Hematopoietic multipotent progenitor cell treated with erythropoietin and hydrocortisone succinate and interleukin-3 and kit ligand, for 8 days (in vitro differentiated cells): Measurements from ENCODE around the gene WDR83.
A peak's percentile ranks its signal among the peaks of the same experiment; 100 is the strongest.
"Not testable (repeated sequence)": the region's sequence is repeated elsewhere in the genome, so short reads cannot be mapped to it uniquely, and the experiment has no call there.

Experiments
- DNase-seq: peaks from one replicate; pipeline ENCODE4 v3.0.0-alpha.2; 2015

Gene WDR83

DNA sequence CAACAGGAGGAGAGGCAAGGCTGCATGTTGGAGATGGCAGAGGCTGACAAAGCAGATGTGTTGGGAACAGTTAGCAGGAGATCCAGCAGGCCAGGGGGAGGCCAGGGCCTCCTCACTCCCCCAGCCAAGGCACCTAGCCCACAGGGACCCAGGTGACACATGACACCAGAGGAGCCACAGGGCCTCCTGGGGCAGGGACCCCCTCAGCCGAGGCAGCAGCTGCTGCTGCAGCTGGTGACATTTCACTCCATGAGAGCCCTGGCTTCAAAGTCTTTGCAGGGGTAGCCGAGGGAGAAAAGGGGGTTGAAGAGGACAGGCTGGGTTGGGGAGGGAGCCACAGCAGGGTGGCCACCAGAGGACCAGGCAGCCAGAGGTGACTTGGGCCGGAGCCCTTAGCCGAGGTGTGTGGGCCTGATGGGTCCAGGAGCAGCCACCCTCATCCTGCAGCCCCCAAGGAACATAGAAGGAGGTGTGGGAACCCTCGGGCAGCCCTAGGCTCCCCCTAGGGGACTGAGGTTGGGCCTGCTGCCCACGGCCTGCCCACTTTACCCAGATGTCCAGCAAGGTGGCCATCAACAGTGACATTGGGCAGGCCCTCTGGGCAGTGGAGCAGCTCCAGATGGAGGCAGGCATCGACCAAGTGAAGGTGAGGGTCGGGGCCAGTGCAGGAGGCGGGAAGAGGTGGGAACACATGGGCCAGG is 21.0 kb downstream of the WDR83 start, which contains the start of gene GNG14:
Gene GNG14 (plus strand): TSS at position 503 of the 701 bp plus-strand sequence. CDS start 51 bp downstream, at position 554.
- no peak for DNase-seq

DNA sequence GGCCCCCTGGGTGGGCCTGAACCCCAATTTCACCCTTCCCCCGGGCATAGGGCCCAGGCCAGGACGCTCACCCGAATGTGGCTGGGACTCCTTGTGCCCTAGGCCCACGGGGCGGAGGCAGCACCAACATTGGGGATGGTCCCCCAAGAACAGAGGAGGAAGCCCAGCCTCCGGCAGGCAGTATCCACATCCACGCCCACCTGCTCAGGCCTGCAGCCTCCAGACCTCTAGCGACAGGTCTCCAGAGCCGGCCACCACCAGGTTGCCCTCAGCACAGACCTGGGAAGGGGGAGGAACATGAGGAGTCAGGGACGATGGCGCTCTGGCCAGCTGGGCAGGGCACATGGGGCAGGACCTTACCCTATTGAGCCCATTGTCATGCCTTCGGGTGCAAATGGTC is 22.4 kb downstream of the WDR83 start:
- DNase-seq, result no peak

DNA sequence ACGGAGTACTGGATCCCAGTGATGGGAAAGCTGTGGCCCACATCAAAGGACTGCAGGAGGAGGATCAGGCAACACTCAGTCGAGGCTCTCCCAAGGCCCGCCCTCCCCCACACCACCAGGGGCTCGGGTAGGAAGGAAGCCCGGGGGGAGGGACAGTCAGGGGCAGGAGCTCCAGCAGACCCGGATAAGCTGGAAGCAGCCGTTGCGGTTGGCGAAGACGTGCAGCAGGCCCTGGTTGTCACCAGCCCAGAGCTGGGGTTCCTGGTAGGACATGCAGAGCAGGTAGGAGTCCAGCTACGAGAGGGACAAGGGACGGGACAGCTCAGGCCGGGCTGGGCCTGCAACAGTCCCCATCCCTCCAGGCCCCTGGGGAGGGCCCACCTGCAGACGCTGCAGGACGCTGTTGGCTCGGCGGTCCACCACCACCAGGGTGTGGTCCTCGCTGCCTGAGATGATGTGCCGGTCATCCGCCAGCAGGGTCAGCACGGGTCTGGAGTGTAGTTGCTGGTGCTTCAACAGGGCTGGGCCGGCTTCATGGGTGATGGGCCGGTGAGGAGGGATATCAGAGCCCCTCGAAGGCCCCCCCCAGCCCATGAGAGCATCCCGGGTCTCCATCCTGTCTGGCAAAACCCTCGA is 23.1 kb downstream of the WDR83 start:
- no peak for DNase-seq

DNA sequence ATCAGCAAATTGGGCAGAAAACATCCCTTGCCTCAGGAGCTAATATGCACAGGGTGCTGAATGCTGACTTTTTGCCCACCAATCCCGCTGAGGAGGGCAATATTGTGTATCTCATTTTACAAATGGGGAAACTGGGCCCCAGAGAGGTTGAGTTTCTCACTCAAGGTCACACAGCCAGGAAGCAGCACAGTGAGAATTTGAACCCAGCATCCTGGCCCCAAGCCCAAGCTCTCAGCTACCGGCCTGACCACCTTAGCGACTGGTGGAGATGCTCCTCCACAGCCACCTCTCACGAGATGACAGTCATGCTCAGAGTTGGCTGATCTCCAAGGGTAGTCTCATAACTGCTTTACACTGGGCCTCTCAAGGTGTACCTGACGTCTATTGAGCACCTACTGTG is 26.4 kb downstream of the WDR83 start:
- no peak for DNase-seq

DNA sequence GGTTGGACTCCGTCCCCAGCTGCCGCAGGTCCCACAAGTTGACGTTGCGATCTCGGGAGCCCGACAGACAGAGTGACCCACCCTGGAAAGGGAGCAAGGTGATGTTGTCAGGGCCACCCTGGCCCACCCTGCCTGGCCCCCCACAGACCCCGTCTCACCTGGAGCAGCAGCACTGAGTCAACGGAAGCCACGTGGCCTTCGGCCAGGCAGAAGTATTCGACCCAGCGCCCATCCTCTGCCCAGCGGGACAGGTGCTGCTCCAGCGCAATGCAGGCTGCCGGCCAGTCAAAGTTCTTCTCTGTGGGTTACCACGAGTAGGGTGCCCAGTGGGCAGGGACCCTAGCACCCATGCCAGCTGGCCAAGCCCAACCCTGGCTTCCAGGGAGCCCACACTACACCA is 28.0 kb downstream of the WDR83 start:
- DNase-seq, result no peak

DNA sequence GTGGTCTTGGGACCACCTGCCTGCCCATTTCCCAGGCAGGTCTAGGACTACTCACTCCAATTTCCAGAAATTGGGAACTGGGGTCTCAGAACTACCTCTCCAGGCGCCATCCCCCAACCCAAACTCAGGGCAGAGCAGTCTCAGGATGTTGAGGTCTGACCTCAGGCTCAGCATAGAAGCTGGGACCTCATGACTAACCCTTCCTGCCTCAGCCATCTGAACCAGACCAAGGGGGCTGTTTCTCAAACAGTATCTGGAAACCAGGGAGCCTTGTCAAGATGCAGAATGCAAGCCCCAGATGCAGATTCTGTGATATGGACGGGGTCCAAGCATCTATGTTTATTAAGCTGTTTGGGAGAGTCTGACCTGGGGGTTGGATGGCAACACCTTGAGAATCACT is 28.5 kb downstream of the WDR83 start:
- DNase-seq, result no peak

DNA sequence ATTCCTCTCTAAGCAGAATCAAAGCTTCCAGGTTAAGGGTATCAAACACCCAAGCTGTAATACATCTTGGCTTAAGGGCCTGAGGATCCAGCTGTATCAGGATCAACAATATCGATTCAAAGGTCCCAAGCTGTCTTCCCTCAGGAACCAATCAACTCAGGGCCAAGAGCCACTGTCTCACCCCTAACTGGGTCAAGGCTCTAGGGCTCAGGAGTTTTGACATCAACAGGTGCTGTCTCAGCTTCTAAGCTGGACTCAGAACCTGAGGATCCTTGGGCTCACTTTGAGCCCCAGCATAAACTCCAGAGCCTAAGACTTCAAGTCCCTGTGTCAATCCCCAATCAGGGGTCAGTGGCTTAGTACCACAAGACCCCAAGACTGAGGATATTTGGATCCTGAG is 28.9 kb downstream of the WDR83 start:
- DNase-seq, result no peak

DNA sequence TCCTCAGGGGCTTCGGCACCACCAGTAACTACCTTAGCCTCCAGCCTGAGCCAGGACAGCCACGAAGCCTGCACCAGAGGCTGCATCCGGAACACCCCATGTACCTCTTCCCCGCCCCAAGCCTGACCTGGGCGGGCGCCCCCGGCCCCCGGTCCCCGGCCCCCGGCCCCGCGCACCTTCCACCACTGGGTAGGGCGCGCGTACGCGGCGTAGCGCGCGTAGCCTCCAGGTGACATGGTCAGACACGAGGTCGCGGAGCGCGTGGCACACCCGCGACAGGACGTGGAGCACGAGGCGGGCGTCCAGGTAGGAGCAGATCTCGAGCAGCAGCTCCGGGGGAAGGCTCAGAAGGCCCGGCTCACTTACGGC is 29.4 kb downstream of the WDR83 start:
- DNase-seq, result no peak

DNA sequence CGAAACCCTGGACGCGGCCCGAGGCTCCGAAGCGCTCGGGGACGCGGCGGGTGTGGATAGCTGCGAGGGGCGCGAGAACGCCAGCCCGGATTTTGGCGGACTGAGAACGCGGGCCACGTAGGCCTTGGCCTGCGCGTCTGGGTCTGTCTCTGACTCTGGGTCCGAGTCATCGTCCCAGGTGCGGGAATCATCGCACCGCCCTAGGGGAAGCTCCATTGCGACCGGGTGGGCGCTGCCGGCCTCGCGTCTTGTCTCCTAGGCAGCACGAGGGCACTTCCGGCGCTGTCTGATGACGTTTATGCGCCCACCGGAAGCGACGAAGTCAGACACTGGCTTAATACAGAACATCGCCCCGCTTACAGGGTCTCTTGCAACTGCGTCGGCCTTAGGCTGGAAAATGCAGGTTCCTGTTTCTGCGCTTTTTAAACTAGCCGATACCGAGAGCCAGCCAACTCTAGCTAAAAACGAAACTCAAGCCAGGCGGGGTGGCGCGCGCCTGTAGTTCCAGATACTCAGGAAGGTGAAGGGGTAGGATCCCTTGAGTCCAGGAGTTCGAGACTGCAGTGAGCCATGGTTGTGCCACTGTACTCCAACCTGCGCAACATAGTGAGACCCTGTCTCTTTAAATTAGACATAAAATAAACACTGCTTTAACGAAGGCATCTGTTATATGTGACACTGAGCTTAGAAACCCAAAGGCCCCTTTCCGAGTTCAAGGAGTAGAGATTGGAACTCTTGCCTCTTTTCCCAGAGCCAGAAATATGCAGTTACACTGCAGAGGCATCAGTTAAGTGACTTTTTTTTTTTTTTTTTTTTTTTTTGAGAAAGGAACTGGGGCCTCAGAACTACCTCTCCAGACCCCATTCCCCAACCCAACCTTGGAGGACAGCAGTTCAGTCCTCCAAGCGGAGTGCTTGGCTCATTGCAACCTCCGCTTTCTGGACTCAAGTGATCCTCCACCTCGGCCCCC is 30.0 kb downstream of the WDR83 start, which contains the start of gene FBXW9:
Gene FBXW9 (minus strand): TSS at position 266 of the 970 bp plus-strand sequence. CDS start 50 bp downstream, at position 216.
- peak; percentile 96 for DNase-seq

DNA sequence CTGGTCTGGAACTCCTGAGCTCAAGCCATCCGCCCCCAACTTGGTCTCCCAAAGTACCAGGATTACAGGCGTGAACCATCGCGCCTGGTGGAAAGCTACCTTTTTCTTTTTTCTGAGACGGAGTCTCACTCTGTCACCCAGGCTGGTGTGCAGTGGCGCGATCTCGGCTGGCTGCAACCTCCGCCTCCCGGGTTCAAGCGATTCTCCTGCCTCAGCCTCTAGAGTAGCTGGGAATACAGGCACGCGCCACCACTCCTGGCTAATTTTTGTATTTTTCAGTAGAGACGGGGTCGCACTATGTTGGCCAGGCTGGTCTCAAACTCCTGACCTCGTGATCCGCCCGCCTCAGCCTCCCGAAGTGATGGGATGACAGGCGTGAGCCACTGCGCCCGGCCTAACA is 30.8 kb downstream of the WDR83 start:
- DNase-seq, result not testable (repeated sequence)

DNA sequence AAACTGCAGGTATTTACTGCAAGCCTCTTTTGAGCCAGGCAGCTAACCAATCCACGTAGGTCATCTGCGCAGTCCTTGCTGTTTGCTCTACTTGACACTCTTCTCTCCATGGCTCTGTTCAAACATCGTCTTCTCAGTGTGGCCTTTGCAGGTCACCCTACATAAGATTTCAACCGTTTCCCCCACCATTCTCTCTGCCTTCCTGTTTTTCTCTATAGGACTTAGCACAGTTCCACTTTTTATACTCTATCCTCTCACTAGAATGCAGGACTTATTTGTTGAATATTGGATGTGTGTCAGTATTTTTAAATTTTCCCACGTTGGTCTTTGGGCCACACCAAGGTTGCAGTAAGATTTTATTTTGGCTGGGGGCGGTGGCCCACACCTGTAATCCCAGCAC is 31.5 kb downstream of the WDR83 start:
- DNase-seq, result no peak

DNA sequence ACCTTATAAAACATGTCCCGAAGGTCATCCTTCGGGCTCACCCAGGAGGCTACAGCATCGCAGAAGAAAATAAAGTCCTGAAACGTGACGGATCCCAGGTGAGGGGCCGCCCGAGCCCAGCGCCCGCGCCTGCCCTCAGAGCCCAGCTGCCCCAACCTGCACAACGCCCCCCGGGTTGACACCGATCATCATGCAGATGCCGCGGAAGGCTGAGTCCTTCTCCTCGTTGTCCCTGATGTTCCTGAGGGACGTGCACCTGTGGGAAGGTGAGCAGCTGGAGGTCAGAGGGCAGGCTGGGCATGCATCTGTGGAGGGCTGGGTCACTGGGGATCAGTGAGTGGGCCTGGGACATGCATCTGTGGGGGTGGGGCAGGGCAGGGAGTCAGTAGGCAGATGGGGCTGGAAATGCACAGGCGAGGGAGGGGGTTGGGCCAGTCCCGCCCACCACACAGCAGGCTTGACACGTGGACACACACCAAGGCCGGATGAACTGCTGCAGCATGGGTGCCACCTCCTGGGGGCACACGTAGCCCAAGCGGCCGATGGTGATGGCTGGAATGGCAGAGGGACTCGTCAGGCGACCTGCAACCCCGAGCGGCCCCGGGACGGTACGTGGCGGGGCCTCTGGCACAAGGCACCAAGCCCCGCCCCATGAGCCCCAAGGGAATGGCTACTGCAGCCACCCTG is 35.1 kb downstream of the WDR83 start:
- DNase-seq, result no peak

DNA sequence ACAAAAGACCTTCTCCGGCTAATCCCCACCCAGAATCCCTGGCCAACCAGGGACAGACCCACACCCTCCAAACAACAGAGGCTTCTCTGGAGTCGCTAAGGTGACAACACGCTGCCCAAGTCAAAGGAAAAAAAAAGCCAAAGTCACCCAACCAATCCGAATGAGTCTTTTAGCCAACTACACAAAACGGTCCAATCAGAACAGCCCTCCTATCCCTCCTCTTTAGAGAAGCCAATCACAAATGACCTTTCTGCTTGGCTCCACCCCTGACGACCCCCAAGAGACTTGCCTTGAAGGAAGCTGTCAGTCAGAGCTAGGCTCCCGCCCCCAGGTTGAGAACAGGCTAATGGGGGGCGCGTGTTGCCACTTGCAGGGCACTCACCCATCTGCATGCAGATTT is 36.4 kb downstream of the WDR83 start:
- peak; percentile 75 for DNase-seq

DNA sequence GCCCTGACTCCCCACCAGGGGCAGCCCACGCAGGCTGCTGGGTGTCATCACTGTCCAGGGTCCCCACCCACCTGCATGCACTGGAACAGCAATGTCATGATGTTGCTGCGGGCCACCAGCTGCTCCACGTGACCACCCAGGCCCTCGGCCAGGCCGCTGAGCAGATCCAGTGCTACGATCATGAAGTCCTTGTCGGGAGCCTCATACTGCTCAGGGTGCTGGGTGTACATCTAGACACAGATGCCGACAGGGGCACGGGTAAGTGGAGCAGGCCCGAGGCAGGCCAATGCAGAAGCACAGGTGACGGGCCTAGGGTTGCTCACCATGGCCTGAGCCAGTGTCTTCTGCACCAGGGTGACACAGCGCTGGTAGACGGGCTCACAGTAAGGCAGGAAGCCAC is 38.6 kb downstream of the WDR83 start:
- DNase-seq, result no peak

DNA sequence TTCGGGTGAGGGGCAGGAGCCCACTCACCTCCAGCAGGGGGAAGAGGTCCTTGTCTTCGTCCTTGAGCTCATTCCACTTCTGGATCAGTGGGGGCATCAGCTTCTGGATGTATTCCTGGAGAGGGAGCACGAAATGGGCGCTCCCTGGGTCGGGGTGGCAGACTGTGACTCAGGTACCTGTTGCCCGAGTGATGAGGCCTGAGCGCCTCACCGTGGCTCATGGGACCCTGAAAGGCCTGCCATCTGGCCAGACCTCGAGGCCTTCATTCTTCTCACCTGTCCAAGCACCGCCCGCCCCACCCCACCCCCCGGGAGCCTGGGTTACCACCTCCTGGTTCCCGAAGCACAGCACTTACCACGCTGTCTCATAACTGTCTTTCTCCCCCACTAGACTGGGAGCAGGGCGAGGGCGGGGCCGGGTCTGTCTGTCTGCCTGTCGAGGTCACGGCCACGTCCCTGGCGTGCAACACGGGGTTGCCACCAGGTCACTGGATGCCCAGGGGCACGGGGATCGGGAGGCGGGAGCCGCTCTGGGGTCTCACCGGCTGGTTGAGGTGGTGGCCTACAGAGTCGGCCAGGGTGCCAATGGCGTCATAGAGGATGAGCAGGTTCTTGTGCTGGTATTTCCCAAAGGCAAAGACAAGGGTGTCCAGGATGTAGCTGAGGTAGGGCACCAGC is 39.2 kb downstream of the WDR83 start:
- no peak for DNase-seq

DNA sequence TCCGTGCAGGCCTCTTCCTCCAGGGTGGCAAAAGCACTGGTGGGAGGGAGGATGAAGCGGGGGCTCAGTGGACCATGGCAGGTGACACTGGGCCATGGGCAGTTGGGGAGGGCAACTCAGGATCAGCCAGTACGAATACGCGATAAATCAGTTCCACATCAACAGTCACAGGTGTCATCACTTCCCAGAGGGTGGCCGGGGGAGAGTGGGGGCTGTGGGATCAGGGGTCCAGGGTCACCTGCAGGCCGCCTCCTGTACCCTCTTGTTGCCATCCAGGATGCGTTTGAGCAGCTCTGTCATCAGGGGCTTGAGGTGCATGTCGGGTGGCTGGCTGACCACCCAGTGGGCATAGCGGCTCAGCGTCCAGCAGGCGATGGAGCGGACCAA is 39.7 kb downstream of the WDR83 start:
- no peak for DNase-seq

DNA sequence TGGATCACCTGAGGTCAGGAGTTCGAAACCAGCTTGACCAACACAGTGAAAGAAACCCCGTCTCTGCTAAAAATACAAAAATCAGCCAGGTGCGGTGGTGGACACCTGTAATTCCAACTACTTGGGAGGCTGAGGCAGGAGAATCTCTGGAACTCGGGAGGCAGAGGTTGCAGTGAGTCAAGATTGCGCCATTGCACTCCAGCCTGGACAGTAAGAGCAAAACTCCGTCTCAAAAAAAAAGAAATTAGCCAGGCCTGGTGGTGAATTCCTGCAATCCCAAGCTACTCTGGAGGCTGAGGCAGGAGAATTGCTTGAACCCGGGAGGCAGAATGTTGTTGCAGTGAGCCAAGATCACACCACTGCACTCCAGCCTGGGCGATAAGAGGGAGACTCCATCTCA is 42.0 kb downstream of the WDR83 start:
- DNase-seq, result no peak

DNA sequence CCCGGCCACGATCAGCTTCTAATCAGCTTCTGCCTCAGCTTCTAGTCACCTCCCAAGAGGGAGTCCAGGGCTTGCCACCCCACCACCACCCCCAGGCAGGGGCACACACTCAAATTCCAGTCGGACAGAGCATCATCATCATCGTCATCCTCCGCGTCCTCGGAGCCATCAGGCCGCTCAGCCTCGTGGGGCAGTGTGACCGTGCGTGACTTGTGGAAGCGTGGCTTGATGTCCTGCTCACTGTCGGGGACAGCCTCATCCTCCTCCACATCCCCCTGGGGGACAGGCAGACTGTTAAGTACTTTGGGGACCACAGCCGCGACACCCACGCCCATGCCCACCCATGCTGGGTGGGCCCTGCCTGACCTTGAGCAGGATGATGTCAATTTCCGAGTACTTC is 44.6 kb downstream of the WDR83 start:
- DNase-seq, result no peak

DNA sequence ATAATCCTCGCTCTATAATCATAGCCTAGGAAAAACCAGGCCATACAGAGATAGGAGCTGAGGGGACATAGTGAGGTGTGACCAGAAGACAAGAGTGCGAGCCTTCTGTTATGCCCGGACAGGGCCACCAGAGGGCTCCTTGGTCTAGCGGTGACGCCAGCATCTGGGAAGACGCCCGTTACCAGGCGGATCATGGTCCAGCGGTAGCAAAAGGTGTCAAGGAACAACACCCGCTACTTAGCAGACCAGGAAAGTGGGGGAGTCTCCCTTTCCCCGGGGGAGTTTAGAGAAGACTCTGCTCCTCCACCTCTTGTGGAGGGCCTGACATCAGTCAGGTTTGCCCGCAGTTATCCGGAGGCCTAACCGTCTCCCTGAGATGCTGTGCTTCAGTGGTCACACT is 45.5 kb downstream of the WDR83 start:
- DNase-seq, result not testable (repeated sequence)

DNA sequence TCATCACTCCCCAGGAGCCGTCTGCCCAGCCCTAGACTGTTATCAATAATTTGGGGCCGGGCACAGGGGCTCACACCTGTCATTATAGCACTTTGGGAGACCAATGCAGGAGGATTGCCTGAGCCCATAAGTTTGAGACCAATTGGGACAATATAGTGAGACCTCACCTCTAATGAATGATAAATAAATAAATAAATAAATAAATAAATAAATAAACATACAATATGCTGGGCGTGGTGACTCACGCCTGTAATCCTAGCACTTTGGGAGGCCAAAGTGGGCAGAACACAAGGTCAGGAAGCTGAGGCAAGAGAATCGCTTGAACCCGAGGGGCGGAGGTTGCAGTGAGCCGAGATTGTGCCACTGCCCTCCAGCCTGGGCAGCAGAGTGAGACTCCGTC is 46.7 kb downstream of the WDR83 start:
- not testable (repeated sequence) for DNase-seq

DNA sequence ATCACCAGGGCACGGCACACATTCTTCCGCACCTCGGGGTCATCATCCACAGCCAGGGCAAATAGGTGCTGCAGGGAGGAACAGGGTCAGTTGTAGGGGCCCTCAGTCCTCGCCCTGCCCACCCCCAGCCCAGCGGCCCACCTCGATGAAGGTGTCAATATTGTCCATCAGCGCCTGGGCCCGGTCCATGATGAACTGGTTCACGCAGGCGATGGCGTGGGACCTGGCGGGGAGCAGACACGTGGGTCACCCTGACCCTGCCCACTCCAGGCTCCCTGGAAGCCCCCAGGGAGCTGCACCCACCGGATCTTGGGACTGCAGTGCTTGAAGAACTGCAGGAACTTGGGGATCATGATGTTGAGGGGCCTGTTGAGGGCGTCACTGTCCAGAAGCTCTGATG is 48.5 kb downstream of the WDR83 start:
- DNase-seq, result no peak

DNA sequence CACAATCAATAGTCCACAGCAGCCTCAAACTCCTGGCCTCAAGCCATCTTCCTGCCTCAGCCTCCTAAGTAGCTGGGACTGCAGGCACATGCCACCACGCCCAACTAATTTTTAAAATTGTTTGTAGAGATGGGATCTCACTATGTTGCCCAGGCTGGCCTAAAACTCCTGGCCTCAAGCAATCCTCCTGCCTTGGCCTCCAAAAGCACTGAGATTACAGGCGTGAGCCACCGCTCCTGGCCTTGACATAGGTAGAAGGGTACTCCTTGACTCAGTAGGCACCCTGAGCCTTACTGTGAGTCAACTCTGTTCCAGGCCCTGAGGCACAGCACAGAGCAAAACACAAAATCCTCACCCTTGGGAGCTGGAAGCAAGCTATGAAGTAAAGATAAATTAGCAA is 49.3 kb downstream of the WDR83 start:
- peak; percentile 54 for DNase-seq
